ENCODE measurements around the gene SHANK1.
"Not testable (repeated sequence)": the region's sequence is repeated elsewhere in the genome, so short reads cannot be mapped to it uniquely, and the experiment has no call there.

Gene SHANK1

DNA sequence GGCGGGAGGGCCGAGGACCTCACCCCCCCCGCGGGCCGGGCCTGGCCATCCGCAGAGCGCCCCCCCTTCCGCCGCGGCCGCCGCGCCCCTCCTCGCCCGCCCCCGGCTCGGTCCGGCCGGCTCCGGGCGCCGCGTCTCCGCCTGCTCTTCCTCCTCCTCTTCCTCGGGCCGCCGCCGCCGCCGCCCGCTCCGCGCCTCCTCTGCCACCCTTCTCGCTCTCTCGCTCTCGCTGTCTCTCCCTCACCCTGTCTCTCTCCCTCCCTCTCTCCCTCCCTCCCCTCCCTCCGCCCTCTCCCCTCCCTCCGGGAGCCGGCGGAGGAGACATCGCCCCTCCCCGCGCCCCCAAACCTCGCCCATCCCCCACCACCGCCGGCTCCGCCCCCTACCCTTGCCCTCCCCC, at the start of gene SHANK1:
SHANK1 (minus strand) TSS at position 237 of the 400 bp plus-strand sequence. CDS start 2,883 bp downstream, outside the sequence.
- no peak for DNase-seq

DNA sequence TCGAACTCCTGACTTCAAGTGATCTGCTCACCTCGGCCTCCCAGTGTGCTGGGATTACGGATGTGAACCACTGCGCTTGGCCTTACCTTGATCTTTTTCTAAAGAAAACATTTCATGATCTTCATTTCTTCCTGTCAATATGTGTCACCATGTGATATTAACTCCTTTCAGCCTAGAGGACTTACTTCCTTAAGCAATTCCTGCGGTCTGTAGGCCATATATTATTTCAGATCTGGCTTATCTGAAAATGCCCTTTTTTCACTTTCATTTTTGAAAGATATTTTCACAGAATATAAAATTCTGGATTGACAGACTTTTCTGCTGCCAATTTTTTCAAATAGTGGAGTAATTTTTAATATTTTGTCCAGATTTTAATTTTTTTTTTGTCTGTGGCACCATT, 48.7 kb upstream of the SHANK1 start:
- no peak for DNase-seq

DNA sequence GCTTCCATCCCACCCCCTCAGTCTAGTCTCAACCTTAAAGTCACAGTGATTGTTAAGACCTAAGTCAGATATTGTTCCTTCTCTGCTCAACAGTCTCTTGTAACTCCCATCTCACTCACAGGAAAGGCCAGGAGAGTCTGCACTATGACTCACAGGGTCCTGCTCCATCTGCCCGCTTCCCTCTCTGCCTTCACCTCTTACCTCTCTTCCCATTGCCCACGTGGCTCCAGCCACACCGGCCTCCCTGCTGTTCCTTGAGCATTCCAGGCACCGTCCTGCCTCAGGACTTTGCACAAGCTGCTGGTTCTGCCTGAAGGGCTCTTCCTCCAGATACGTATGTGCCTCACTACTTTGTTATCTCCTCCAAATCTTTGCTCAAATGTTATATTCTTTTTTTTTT, 47.7 kb upstream of the SHANK1 start:
- not testable (repeated sequence) for DNase-seq

DNA sequence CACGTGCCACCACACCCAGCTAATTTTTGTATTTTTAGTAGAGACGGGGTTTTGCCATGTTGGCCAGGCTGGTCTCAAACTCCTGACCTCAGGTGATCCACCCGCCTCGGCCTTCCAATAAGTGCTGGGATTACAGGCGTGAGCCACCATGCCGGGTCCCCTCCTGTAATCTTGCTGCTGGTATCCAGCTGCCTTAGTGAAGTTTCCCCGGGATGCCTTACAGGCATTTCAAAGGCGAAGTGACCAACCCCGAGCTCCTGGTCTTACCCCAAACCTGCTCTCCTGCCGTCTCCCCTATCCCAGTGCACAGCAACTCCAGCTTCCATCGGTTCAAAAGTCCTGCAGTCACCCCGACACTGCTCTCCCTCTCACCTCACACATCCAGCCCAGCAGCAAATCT, 47.1 kb upstream of the SHANK1 start:
- not testable (repeated sequence) for DNase-seq

DNA sequence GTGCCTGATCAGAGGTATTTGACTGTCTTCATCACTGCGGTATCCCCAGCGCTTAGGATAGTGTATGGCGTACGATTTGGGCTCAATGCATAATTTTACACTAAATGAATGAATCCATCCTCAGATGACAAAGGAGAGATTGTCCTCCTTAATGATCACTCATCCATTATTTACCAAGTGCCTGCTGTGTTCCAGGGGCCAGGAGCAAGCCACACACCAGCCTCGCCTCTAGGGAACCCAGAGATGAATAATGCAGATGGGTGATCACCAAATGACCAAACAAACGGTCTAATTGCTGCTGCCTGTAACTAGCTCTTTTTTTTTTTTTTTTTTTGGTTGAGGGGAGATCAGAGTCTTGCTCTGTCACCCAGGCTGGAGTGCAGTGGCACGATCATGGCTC, 44.8 kb upstream of the SHANK1 start:
- DNase-seq: no peak

DNA sequence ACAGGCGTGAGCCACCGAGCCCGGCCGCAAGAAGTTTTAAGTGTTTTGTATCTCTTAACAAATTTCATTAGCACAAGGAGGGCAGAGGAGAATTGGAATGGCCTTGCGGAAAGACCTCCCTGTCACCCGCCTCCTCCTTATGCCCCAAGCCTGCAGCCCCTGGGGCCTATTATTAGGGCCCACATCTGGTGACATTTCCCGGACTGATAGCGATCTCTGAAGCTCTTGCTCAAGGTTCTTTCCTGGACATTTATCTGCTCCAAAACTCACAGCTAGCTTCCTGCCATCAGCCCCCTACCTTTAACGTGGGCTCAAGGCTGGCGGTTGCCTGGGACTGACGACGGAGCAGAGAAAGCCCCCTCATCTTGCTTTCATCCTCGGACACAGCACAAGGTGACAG, 43.9 kb upstream of the SHANK1 start:
- not testable (repeated sequence) for DNase-seq

DNA sequence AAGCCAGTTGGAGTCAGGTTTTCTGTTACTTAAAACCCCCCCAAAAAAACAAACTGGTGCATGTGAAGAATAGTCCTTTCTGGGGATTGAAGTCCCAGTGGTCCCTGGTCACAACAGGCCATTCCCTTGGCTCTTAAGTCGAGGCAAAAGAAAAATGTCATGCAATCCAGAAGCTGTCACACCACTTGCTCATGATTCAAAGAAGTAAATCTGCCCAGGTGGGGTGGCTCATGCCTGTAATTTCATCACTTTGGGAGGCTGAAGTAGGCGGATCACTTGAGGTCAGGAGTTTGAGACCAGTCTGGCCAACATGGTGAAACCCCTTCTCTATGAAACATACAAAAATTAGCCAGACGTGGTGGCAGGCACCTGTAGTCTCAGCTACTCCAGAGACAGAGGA, 41.9 kb upstream of the SHANK1 start:
- not testable (repeated sequence) for DNase-seq

DNA sequence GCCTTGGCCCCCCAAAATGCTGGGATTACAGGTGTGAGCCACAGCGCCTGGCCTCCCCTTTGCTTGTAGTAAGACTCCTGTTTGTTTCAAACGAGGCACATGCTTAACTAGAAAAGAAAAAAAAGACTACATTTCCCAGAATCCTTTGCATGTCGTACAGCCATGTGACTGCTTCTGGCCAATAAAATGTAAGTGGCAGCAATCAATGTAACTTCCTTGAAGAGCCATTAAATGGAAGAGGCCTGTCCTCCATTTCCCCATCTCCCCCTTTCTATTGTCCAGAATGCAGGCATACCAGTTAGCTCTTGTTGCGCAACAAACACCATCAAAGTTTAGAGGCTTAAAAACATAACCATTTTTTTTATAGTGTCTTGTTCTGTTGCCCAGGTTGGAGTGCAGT, 40.3 kb upstream of the SHANK1 start:
- no peak for DNase-seq

DNA sequence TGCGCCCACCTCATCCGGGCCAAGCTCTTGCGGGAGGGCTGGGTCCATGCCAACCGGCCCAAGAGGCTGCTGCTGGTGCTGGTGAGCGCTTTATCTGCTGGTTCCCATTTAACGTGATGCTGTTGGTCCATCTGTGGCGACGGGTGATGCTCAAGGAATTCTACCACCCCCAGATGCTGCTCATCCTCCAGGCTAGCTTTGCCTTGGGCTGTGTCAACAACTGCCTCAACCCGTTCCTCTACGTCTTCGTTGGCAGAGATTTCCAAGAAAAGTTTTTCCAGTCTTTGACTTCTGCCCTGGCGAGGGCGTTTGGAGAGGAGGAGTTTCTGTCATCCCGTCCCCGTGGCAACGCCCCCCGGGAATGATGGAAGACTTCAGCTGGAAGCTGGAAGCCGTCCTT, 39.5 kb upstream of the SHANK1 start:
- not testable (repeated sequence) for DNase-seq

DNA sequence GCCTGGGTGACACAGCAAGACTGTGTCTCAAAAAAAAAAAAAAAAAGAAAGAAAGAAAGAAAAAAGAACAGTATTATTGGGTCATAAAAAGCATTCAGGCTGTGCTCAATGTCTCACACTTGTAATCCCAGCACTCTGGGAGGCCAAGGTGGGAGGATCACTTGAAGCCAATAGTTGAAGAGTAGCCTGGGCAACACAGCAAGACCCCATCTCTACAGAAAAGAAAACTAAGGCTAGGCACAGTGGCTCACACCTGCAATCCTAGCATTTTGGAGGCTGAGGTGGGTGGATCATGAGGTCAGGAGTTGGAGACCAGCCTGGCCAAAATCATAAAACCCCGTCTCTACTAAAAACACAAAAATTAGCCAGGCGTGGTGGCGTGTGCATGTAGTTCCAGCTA, 38.0 kb upstream of the SHANK1 start:
- not testable (repeated sequence) for DNase-seq

DNA sequence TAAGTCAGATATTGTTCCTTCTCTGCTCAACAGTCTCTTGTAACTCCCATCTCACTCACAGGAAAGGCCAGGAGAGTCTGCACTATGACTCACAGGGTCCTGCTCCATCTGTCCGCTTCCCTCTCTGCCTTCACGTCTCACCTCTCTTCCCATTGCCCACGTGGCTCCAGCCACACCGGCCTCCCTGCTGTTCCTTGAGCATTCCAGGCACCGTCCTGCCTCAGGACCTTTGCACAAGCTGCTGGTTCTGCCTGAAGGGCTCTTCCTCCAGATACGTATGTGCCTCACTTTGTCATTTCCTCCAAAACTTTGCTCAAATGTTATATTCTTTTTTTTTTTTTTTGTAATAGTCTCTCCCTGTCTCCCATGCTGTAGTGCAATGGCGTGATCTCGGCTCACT, 36.6 kb upstream of the SHANK1 start:
- DNase-seq: not testable (repeated sequence)

DNA sequence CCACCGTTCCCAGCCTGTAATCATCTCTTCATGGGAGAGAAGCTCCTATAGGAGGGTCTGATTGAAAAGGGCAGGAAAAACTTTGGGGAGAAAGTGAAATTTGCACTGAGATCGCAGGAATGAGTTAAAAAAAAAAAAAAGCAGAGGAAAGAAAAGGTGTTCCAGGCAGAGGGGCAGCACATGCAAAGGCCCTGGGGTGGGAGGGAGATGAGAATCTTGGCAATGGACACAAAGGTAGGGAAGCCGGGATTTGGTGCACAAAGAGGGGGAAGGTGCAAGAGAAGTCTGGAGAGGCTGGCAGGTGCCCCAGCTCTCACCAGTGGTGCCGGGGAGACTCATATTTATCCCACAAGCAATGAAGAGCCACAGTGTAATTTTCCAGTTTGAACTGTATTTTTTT, 34.3 kb upstream of the SHANK1 start:
- no peak for DNase-seq

DNA sequence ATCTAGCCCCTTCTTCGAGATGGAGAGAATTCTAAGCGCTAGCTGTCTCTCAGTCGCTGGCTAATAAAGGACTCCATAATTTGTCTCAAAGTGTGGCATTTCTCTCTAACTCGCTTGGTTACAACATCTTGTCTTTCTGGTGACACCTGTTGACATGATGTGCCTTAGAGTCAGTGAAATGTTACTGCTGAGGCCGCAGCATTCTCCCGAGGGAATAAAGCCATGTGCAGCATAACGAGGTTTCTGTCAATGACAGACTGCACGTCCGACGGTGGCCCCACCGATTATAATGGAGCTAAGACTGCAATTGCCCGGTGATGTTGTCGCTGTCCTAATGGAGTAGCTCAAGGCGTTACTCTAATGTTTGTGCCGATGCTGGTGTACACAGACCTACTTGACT, 30.4 kb upstream of the SHANK1 start:
- DNase-seq: no peak

DNA sequence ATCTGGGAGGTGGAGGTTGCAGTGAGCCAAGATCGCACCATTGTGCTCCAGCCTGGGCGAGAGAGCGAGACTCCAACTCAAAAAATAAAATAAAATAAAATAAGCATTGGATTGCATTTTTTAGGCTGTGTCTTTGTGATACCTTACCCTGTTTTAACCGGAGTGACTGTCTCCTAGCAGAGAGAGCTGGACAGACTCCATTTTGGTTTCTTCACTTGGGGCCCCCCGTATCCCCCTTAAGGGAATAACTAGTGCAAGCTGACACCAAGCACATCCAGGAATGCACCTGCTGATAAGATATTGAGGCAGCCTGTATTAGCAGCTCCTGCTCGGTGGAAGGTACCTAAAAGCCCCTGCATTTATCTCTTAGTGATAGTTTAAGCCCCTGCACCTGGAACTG, 29.9 kb upstream of the SHANK1 start:
- no peak for DNase-seq

DNA sequence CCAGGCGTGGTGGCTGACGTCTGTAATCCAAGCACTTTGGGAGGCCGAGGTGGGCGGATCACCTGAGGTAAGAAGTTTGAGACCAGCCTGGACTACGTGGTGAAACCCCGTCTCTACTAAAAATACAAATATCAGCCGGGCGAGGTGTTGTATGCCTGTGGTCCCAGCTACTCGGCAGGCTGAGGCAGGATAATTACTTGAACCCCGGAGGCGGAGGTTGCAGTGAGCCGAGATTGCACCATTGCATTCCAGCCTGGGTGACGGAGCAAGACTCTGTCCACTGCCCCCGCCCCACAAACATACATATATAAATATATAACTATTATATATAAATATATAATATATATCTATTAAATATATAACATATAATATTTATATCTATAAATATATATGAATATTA, 27.5 kb upstream of the SHANK1 start:
- not testable (repeated sequence) for DNase-seq

DNA sequence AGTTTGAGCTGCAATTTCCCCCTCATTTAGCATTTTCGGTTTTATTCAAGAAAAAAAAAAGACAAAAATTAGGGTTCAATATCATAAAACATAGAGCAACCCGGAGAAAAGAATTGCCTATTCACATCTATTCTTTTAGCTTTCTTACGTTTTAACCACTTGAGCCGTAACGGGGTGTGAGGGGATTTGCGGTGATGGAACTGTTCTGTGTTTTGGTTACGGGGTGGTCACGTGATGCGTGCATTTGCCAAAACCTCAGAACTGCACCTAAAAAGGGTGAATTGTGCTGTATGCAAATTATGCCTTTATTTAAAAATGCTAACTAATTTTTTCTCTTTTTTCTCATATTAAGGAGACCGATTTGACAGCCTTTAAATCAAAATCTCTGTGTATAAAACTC, 25.6 kb upstream of the SHANK1 start:
- DNase-seq: no peak

DNA sequence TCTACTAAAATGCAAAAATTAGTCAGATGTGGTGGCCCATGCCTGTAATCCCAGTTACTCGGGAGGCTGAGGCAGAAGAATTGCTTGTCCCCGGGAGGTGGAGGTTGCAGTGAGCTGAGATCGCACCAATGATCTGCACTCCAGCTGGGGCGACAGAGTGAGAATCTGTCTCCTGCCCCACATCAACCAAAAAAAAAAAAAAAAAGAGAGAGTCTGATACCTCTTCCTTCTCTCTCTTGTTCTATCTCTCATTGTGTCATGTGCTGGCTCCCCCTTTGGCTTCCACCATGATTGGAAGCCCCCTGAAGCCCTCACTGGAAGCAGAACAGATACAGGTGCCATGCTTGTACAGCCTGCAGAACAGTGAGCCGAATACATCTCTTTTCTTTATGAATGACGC, 23.9 kb upstream of the SHANK1 start:
- DNase-seq: no peak

DNA sequence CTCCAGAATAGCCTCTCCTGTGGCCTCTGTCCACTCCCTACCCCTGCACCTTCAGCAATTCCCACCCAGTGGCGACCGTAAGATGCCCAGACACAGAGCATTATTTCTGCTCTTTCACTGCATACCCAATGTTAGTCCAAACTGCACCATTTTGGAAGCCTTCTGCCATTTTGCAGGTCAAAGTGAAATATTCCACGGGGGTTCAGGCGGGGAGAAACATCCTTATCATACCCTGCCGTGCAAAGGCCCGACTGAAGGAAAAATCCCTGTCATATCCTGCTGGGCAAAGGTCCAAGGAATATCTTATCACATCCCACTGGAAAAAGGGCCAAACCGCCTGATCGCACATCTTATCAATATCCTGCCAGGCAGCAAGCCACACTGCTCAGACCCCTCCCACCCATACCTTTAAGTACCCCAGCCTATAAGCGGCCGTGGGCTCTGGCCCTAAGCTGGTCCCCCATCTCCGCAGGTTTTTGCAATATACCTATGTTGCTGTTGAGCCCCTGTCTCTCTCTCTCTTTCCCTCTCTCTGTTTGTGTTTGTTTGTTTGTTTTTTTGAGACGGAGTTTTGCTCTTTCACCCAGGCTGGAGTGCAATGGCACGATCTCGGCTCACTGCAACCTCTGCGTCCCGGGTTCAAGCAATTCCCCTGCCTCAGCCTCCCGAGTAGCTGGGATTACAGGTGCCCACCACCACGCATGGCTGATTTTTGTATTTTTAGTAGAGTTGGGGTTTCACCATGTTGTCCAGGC, 21.8 kb upstream of the SHANK1 start:
- DNase-seq: no peak

DNA sequence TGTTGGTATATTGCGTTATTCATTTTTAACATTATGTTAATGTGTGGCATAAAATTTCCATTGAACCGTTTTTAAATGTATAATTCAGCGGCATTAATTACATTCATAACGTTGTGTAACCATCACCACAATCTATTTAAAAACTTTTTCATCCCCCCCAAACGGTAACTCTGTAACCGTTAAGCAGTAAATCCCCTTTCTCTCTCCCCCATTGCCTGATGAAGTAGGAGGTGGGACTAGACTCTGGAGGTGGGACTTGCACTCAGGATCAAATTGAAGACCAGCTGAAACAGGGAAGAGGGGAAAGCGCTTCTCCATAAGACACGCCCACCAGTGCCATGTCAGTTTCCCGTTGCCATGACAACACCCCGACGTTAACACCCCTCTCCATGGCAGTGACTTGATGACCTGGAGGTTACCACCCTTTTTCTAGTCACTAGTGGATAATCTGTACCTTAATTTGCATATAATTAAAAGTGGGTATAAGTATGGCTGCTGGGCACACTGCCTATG, 20.4 kb upstream of the SHANK1 start:
- DNase-seq: no peak

DNA sequence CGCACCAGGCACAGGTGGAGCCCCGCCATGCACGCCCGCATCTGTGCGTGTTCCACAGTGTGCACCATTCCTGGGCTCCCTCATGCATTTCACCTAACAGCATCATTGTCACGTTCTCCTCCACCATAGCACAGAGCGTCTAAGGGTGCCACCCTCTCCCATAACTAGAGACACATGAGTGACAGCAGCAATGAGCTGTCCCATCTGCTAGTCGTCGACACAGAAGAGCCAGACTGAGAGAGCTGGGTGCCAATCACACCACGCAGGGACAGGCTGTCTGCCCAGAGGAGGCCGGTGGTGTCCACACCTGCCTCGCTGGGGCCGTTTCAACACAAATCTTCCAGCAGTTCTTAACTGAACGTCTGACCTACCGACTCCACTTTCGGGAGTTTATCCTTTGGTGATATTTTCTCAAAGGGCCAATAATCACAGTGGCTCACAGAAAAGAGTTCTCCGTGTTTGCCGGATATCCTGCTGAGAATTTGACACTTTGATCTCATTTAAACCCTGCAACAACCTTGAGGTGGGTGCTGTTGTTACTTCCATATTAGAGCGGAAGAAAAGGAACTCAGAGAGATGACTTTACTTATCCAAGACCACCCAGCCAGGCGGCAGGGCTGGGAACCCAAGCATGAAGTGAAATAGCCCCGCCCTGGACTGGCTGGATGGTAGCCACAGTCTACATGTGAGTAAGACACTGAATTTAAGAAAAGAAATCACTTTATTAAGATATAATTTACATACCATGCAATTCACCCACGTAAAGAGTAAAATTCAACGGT, 19.7 kb upstream of the SHANK1 start:
- no peak for DNase-seq

DNA sequence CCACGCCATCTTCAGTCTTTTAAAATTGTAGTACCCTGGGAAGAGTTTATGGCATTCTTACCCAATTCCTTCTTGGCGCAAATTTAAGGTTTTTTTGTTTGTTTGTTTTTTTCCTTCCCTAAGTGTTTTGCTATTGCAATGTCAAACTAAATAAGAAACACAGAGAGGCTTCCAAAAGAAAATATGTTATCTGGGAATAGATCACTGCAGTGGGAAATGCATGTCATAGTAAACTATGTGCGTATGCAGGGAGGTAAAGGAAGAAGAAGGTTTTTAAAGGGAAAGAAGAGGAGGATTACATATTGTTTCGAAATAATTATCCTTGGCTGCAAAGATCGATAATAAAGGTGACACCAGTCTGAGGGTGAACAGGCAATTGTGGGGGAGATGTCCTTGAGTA, 16.7 kb upstream of the SHANK1 start:
- DNase-seq: no peak

DNA sequence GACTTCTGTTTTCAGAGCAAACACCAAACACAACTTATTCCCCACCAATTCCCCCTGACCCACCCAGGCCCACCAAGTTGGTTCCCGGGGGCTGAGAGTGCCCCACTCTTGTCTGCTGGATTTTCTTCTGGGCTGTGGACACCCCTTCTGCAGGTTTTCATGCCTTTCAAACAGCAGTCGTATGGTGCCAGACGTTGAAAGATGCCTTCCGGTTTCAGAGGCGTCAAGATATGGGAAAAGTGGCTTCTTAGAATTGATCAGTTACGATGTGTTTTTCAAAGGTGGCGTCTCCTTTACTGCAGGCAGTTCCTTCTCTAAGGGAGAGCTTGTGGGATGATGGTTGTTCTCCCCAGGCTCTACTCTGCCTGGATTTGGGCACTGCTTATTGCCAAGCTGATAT, 16.3 kb upstream of the SHANK1 start:
- no peak for DNase-seq

DNA sequence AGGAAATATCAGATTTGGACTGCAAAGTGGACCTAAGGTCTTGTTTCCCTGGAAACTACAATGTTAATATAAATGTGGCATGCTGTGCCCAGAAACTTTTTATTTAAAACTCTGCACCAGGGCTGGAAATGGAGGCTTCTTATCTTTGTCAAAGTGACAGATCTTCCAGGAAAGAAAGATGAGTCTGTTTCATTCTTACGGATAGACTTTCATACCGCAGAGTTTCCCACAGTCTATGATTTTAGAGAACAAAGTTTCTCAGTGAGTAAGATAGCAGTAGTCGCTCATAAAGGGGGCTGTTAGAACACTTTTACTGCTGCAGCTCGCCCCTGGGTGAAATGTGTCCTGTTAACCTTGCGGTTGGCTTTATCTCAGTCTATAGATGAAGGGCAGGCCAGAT, 10.3 kb upstream of the SHANK1 start:
- DNase-seq: no peak

DNA sequence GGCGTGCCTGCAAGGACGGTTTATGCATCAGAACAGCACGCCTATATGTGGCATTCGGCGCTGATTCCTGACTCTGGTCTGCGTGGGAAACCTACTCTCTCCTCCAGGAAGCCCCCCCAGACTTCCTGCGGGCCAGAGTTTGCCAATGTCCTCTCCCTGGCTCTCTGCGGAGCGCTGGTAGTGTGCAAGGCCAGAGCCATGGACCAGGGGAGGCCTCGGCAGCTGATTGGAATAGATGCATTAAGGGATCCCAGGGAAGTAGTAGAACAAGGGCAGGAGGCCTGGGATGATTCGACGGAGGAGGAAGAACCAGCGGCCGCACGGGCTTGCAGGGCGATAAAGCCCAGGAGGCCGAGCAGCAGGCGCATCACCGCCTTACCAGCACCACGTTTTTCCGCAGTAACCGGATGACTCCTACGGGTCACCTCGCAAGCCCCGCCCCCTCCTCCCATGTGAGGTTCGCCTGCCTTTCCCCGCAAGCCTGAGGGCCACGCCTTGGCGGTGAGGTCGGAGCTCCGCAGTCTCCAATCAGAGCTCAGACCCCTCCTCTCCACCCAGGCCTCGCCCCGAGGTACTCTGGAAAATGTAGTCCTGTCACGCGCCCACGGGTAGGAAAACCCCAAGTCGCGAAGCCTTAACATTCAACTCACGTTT, 8.6 kb upstream of the SHANK1 start:
- DNase-seq: peak; percentile 93
